ENCODE data around the gene SNX7. TPM values are rescaled to one million over a fixed set of nuclear protein-coding genes. Genes with fewer than 3 reads are reported as not detected.

The SNX7 gene
- total RNA-seq, 1 donor from 2014 or later = 37.9 TPM

- no peak for DNase-seq
Measured at GRCh38 chr1:98781906-98782305, 120.4 kb downstream of the SNX7 start.

GRCh38 chr1:98783821-98784220, 122.3 kb downstream of the SNX7 start:
- DNase-seq = no peak

GRCh38 chr1:98791498-98791897, 130.0 kb downstream of the SNX7 start:
- DNase-seq = no peak

GRCh38 chr1:98792123-98792522, 130.6 kb downstream of the SNX7 start:
- no peak for DNase-seq

GRCh38 chr1:98793136-98793535, 131.6 kb downstream of the SNX7 start:
- no peak for DNase-seq

- DNase-seq = peak; percentile 84
Measured at GRCh38 chr1:98794196-98794886, 132.8 kb downstream of the SNX7 start.

- DNase-seq = no peak
Measured at GRCh38 chr1:98796049-98796448, 134.5 kb downstream of the SNX7 start.

GRCh38 chr1:98797506-98797905, 136.0 kb downstream of the SNX7 start:
- no peak for DNase-seq

Measured in dermis blood vessel endothelial cell (primary cell).